Ascending aorta (tissue), 2 donors: ENCODE results near the gene RIMKLA. TPM values are rescaled to one million over a fixed set of nuclear protein-coding genes. Genes with fewer than 3 reads are reported as not detected.

ENCODE experiments used
- DNase-seq, 2 donors: peaks; one replicate each; pipeline ENCODE4 v3.0.0-alpha.2; 2019; ENCODE audit warnings: low spot score in 2 of 2
- H3K27ac ChIP-seq, 2 donors: fragments of 200-600 bp; sonication (generic); one replicate each; pipeline ENCODE4 v1.5.1; 2016 to 2017; ENCODE audit warnings: mild to moderate bottlenecking in 1 of 2
- H3K27me3 ChIP-seq: fragments of 200-600 bp; sonication (generic); one replicate; pipeline ENCODE4 v1.5.1; 2017
- H3K36me3 ChIP-seq, 2 donors: fragments of 200-600 bp; sonication (generic); one replicate each; pipeline ENCODE4 v1.5.1; 2016
- H3K4me1 ChIP-seq, 2 donors: fragments of 200-600 bp; sonication (generic); one replicate each; pipeline ENCODE4 v1.5.1; 2016 to 2017; ENCODE audit warnings: mild to moderate bottlenecking in 1 of 2
- H3K4me3 ChIP-seq, 2 donors: fragments of 200-600 bp; sonication (generic); one replicate each; pipeline ENCODE4 v1.5.1; 2016 to 2017; ENCODE audit warnings: mild to moderate bottlenecking in 1 of 2
- H3K9me3 ChIP-seq, 2 donors: fragments of 200-600 bp; sonication (generic); one replicate each; pipeline ENCODE4 v1.5.1; 2016
- CTCF ChIP-seq, 3 experiments: fragments of 200-600 bp in 2 of 3; fragments of 450-650 bp in 1 of 3; sonication (generic) in 2 of 3; IDR thresholded peaks; one replicate each; pipeline ENCODE4 v1.5.1; 2016 to 2019; ENCODE audit warnings: antibody characterized with exemption in 3 of 3, mild to moderate bottlenecking in 1 of 3, moderate library complexity in 1 of 3
- intact Hi-C: fragments of 100-400 bp; cut with DNase I; formaldehyde crosslinking; loops from one replicate; pipeline ENCODE4 v1.15.1; 2023
- total RNA-seq: library from RNA; depleted of rRNA; stranded (reverse); fragments of >200 nt; gene quantifications from one replicate; pipeline ENCODE4 v1.1.0, GENCODE V29; 2016

The RIMKLA gene
- total RNA-seq, 1 donor from 2014 or later: 2.7 TPM

DNA sequence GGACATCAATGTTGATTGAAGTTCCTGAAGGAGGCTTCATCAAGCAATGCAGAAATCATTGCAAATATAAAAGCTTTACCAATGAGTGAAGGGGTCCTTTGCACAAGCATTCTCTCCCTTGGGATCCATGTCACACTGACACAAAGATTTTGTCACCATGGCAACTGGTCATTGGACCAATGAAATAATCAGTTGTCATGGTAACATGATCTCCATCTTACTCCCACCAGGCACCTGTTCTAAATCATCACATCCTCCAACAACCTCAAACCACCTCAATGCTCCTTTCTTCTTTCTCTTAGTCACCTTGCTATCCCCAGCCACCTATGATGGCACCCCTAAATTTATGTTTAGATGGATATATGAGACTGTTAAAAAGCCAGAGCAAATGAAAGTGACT is 32.1 kb upstream of the RIMKLA start:
- no peaks in the 10 kb centered on the region for H3K27me3 ChIP-seq
- no peaks in the 10 kb centered on the region for H3K4me1 ChIP-seq
- no peak for TF ChIP-seq CTCF (IDR thresholded peaks at IDR 0.05)
- no peaks in the 10 kb centered on the region for H3K36me3 ChIP-seq
- no peaks in the 10 kb centered on the region for H3K9me3 ChIP-seq
- no peak overlapping the region for H3K4me3 ChIP-seq
- intact Hi-C loops: no loop called here
- no peak overlapping the region for H3K27ac ChIP-seq
- DNase-seq: no peak

DNA sequence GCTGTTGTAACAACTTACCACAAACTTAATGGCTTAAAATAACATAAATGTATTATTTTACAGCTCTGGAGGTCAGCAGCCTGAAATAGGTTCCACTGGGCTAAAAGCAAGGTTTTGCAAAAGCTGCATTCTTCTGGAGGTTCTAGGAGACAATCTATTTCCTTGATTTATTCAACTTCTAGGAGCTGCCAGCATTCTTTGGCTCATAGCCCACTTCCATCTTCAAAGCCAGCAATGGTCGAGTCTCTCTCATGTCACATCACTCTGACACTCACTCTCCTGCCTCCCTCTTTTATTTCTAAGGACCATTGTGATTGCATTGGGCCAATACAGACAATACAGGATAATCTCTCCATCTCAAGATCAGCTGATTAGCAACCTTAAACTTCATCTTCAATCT is 30.5 kb upstream of the RIMKLA start:
- no peak for DNase-seq
- Histone ChIP-seq H3K4me1 (no peaks in the 10 kb centered on the region), H3K27ac (no peak overlapping the region), H3K36me3 (no peaks in the 10 kb centered on the region), H3K9me3 (no peaks in the 10 kb centered on the region), H3K27me3 (no peaks in the 10 kb centered on the region), H3K4me3 (no peak overlapping the region)
- no peak for TF ChIP-seq CTCF (IDR thresholded peaks at IDR 0.05)
- intact Hi-C loops: no loop called here

DNA sequence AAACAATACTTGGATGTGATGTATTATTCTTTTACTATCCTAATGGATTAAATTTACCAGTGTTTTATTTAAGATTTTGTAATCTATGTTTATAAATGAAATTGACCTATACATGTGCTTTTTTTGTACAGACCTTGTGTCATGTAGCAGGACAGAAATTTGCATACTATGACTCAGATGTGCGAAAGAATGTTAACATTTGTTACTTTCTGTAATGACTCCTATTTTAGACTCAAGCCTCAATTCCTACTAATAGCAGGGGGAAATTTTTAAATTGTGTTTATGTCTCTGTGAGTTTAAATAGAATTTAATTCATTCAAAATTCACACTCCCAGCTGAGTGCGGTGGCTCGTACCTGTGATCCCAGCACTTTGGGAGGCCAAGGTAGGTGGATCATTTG is 21.8 kb upstream of the RIMKLA start:
- Histone ChIP-seq H3K27me3 (no peaks in the 10 kb centered on the region), H3K4me3 (no peak overlapping the region), H3K36me3 (no peaks in the 10 kb centered on the region), H3K27ac (no peak overlapping the region), H3K4me1 (no peaks in the 10 kb centered on the region), H3K9me3 (no peaks in the 10 kb centered on the region)
- no peak for TF ChIP-seq CTCF (IDR thresholded peaks at IDR 0.05)
- no peak for DNase-seq
- intact Hi-C loops: no loop called here

DNA sequence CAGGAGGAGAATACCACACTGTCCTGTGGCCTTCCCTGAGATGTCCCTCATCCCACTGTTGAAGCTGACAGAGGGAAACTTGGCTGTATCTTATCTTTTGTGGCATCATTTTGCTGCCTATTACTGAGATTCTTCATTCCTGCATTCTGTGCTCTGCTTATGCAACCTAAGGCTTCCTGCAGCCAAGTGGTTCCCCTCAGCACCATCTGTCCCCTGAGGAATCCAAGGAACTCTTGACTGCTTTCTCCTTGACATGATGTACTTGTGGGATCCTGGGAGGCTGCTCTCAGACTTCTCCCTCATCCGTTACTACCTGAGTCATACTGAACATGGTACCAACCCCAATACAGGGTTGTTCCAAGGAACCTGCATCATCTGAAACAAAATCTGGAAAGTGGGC is 21.1 kb upstream of the RIMKLA start:
- TF ChIP-seq CTCF (IDR thresholded peaks at IDR 0.05): no peak

DNA sequence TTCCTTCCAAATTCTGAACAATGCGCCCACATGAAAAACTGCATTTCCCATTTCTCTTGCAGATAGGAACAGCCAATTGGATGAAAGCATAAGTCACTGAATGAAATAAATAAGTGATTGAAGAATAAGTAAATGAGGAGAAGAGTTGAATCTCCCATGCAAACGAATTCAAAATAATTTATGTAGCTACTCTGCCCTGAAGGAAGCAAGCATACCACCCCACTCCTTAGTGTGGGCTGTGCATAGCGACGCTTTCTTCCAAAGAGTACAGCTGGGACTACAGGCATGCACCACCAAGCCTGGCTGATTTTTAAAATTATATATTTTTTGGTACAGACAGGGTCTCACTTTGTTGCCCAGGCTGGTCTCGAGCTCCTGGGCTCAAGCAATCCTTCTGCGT is 16.5 kb upstream of the RIMKLA start:
- Histone ChIP-seq H3K4me3 (no peak overlapping the region), H3K27ac (no peak overlapping the region), H3K4me1 (no peaks in the 10 kb centered on the region), H3K36me3 (no peaks in the 10 kb centered on the region), H3K27me3 (no peaks in the 10 kb centered on the region), H3K9me3 (no peaks in the 10 kb centered on the region)
- intact Hi-C loops: no loop called here
- DNase-seq: no peak
- TF ChIP-seq CTCF (IDR thresholded peaks at IDR 0.05): no peak

More for the DNA sequence above, 21.1 kb upstream of the RIMKLA start:
- no peaks in the 10 kb centered on the region for H3K9me3 ChIP-seq
- no peak for DNase-seq
- no peak overlapping the region for H3K27ac ChIP-seq
- no peak overlapping the region for H3K4me3 ChIP-seq
- intact Hi-C loops: no loop called here
- no peaks in the 10 kb centered on the region for H3K36me3 ChIP-seq
- H3K27me3 ChIP-seq: no peaks in the 10 kb centered on the region
- no peaks in the 10 kb centered on the region for H3K4me1 ChIP-seq

DNA sequence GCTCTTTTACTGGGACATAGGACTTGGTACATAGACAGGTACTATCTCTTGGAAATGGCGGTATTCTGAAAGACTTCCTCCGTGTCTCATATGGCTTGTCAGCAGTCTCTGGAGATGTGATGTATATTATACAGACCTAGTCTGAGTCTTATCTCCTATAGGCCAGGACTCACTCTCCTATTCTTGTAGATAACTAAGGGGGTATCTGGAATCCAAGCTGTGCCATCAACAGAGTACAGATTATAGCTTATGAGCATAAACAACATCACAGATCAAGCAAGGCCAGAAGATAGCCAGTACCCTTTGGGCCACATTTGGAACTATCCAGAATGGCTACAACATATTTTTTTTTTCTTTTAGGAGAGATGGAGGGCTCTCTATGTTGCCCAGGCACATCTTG is 16.1 kb upstream of the RIMKLA start:
- H3K4me3 ChIP-seq: no peak overlapping the region
- no peaks in the 10 kb centered on the region for H3K36me3 ChIP-seq
- no peak for DNase-seq
- intact Hi-C loops: no loop called here
- no peak for TF ChIP-seq CTCF (IDR thresholded peaks at IDR 0.05)
- no peak overlapping the region for H3K27ac ChIP-seq
- H3K27me3 ChIP-seq: no peaks in the 10 kb centered on the region
- no peaks in the 10 kb centered on the region for H3K4me1 ChIP-seq
- H3K9me3 ChIP-seq: no peaks in the 10 kb centered on the region
